Hematopoietic multipotent progenitor cell treated with erythropoietin and hydrocortisone succinate and interleukin-3 and kit ligand, for 6 days (in vitro differentiated cells): ENCODE data around the gene MX2.
"Not testable (repeated sequence)": the region's sequence is repeated elsewhere in the genome, so short reads cannot be mapped to it uniquely, and the experiment has no call there.

Experiments used
- DNase-seq: peaks from one replicate; pipeline ENCODE4 v3.0.0-alpha.2; 2015

MX2 gene

DNA sequence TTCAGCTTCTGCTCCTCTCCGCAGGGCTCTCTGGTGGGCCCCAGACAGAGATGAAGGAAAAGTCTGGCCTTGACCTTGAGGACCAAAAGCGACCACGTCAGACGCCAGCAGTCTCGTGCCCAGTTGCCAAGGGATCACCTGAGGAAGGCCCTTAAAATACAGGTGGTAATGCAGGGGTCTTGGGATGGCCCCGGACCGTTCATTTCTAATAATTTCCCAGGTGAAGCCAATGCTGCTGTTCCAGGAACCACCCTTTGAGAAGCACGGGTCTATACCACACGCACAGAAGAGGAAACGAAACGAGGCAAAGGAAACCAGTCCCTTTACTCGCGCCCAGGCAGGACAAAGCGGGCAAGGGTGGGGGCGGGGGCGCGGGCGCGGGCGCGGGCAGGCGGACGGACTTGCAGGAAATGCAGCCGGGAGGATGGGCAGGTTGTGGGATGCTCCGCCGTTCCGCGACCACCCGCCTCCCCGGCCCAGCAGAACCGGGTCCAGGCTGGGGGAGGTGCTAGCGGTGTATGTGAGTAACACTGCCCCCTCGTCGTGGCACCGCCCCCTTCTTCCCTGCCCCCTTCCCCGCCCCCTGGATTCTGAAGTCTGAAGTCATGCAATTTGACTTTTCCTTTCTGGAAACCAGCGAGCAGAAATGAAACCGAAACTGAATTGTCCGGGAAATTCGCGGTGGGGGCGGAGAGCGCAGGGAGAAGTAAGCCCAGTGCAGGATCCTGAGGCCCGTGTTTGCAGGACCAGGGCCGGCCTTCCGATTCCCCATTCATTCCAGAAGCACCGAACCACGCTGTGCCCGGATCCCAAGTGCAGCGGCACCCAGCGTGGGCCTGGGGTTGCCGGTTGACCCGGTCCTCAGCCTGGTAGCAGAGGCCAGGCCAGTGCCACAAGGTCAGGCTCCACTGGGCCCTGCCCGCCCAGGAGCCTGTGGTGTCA is 58.4 kb downstream of the MX2 start:
- DNase-seq, result peak; percentile 62

DNA sequence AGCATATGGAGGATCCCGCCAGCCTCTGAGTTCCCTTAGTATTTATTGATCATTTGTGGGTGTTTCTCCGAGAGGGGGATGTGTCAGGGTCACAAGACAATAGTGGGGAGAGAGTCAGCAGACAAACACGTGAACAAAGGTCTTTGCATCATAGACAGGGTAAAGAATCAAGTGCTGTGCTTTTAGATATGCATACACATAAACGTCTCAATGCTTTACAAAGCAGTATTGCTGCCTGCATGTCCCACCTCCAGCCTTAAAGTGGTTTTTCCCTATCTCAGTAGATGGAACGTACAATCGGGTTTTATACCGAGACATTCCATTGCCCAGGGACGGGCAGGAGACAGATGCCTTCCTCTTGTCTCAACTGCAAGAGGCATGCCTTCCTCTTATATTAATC is 59.2 kb downstream of the MX2 start:
- DNase-seq, result not testable (repeated sequence)

DNA sequence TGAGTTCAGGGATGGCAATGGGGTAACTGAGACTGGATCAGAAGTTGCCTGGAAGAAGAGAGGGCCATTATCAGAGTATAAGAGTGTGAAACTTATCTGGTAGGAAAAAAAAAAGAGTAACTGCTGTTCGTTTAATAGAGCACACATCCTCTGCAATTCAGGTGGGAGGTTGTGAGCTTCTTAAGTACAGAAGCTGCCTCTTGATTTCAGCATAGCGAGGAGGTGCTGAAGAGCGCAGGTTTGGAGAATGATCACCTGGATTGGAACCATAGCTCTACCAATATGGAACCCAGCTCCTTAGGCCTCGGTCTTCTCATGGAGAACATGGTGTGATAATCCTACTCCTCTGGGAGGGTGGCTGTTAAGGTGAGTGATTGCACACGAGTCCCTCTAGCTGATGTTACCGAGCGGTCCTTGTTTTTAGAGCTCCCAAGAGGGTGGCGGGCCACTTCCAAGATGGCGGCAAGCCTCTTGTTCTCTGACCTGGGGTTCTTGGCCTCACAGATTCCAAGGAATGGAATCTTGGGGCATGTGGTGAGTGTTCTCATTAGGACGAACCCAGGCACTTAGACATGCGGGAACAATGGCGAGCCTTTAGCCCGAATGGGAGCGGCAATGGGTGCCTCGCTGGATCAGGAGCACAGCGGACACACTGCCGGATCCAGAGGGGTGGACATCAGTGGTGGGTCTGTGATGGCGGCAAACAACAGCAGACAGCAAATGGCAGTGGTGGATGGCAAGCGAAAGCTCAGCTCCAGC is 60.9 kb downstream of the MX2 start:
- DNase-seq, result no peak

DNA sequence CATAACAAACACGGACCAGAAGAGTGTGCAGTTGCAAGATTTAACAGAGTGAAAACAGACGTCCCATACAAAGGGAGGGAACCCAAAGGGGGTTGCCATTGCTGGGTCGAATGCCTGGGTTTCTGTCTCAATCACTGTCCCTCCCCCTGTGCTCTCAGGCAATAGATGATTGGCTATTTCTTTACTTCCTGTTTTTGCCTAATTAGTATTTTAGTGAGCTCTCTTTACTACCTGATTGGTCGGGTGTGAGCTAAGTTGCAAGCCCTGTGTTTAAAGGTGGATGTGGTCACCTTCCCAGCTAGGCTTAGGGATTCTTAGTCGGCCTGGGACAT is 61.4 kb downstream of the MX2 start:
- DNase-seq, result not testable (repeated sequence)

DNA sequence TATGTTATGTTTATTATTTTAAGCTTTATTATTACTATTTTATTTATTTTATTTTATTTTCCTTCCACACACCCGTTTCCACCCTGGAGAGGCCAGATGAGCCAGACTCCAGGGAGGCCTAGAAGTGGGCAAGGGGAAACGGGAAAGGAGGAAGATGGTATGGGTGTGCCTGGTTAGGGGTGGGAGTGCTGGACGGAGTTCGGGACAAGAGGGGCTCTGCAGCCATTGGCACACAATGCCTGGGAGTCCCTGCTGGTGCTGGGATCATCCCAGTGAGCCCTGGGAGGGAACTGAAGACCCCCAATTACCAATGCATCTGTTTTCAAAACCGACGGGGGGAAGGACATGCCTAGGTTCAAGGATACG is 63.7 kb downstream of the MX2 start:
- DNase-seq, result no peak

DNA sequence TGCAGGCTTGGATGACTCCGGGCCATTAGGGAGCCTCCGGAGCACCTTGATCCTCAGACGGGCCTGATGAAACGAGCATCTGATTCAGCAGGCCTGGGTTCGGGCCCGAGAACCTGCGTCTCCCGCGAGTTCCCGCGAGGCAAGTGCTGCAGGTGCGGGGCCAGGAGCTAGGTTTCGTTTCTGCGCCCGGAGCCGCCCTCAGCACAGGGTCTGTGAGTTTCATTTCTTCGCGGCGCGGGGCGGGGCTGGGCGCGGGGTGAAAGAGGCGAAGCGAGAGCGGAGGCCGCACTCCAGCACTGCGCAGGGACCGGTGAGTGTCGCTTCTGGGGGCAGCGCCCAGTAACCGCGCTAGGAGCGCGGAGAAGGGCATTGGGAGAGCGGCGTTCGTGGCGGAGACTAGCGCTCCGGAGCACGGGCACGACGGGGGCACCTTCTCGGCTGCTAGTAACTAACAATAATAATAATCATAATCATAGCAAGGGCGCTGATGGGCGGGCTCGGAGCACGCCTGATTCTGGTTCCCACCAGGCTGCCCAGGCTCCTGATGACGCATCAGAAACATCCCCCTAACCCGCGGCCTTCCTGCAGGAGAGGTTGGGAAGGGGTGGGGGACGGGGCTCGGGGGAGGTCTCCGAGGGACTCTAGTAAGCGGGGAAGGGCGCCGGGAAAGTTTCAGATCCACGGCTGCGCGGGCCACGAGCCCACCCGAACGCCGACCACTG is 64.3 kb downstream of the MX2 start, which contains the start of gene MX1:
MX1 (plus strand) TSS at position 286 of the 722 bp plus-strand sequence. CDS start 5,832 bp downstream, outside the sequence.
- peak; percentile 36 for DNase-seq

DNA sequence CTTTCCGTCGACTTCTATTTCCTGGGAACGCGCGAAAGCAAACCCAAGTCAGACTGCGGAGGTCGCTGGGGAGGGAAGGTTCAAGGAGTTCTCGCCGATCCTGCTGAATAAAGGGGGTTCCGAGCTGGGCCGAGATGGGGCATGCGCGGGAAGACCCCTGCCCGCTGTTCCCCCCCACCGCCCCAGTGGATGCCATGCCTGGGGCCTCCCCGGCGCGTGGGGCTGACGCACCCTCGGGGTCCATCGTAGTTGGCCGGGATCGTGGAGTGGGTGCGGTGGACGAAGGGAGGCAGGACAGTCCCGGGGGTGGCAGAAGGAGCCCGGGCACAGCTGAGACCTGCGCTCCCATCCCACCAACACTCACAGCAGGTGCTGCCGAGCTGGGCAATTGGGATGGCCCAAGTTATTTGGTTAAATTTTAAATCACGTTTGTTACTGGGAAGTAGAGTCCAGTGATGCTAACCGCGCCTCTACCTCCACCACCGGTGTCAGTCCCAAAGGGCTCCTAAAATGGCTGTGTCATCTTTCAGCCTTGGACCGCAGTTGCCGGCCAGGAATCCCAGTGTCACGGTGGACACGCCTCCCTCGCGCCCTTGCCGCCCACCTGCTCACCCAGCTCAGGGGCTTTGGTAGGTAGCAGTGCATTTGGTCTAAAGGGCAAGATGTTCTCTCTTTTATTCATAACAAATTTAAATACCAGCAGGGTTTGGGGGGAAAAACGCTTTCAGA is 65.0 kb downstream of the MX2 start:
- no peak for DNase-seq

DNA sequence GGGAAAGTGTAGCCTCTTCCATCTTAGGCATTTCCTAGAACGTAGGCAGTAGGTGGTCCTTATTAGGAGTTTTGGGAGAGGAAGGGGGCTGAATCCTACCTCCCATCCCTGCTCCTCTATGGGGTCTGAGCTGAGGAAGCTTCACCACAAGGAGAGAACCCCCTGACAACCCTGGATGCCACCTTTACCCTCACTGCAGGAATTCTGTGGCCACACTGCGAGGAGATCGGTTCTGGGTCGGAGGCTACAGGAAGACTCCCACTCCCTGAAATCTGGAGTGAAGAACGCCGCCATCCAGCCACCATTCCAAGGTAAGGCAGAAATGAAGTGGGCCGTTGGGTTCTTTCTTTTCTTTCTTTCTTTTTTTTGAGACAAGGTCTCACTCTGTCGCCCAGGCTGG is 65.7 kb downstream of the MX2 start:
- no peak for DNase-seq

DNA sequence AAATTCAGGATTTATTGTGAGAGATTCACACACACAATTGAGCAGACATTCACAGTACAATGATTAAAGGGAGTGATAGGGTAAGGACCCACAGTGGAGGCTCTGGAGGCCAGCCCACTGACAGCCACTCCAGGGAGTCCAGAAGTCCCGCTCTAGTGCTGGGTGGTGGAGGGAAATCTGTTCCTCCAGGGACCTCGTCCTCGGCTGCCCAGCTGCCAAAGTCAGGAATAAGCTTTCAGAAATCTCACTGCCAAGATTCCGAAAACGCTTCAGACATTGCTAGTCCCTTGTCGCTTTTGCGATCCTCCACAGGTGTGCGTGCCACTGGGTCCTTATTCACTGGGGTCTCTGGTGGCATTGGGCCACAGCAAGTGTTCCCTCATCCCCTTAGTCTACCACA is 66.5 kb downstream of the MX2 start:
- no peak for DNase-seq

DNA sequence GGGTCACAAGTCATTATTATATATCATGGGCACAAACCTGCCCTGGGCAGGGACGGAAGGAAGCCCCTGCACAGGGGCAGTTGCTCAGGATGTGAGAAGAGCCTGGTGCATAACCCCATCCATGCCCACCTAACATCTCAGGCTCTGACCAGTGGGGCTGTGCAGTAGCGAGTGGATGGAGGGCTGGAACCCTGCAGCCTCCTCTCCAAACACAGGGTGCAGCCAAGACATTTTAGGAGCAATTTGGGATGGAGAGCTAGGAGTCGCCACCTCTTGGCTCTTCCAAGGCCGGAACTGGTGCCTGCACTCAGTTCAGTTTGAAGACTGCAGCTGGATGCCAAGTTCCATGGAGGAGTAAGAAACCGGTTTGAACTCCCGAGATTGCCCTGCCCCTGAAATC is 67.0 kb downstream of the MX2 start:
- DNase-seq, result no peak

DNA sequence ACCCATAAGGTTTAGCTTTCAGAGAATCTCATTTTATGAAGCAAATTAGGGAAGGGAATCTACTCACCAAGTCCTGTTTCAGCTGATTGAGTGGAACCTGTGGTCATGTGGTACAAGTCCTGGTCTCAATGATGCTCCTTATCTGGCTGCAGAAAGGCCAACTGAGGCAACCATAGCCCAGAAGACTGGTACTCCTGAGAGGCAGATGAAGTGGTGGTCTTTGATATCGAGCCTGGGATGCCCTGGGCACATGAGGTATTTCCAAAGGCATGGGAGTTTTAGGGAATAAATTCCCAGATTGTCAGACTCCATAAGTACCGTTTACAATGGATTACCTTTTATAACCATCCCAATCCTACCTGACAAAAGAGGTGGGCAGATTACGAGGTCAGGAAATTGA is 67.5 kb downstream of the MX2 start:
- no peak for DNase-seq

DNA sequence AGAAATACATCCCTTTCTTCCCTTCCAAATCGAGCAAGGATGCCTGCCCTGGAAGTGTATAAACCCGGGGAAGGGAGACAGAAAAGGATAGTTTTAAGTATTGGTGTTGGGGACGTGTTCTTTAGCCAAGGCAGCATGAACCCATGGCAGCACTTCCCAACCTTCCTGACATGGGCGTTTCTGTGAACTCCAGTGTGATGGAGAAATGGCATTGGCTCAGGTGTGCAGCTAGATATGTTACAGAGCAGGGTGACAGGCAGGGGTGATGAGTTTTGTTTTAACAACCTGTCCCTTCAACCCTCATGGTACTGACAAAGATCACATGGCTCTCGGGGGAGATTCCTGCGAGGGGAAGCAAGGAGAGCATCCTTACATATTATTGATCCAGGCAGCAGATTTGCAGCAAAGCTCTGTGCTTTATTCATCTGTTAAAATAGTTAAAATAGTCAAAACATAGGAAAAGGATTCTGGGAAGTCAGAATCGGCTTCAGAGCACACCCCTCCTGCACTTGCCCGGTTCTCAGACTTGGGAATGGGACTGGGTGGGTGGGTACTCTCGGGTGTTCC is 68.2 kb downstream of the MX2 start:
- DNase-seq, result no peak

DNA sequence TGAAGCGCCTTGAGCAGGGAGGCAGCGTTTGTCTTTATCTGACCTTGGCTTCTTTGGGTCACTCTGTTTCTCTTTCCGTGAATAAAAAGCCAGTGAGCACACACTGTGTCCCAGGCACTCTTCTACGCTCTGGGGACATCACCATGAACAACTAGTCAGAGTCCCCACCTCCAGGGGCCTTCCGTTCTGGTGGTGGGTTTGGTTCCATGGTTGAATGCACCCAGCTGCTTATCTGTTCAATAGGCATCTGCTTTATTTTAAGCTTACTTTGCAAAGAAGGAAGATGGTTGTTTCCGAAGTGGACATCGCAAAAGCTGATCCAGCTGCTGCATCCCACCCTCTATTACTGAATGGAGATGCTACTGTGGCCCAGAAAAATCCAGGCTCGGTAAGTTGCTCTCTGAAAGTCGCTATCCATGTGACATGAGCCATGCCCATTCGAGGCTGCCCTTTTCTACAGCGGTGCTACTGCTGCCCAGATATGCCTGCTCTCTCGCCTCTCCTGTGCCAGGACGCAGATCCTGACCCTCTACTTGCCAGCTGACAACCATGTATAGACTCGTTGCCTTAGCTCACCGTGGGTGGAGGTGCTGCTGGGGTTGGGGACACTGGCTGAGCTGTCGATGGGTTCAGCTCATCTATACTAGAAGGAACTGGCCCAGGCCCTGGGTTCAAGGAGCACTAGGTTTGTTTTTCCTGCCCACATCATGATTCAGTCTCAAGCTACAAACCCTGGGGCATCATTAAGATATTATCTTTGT is 70.1 kb downstream of the MX2 start:
- no peak for DNase-seq

DNA sequence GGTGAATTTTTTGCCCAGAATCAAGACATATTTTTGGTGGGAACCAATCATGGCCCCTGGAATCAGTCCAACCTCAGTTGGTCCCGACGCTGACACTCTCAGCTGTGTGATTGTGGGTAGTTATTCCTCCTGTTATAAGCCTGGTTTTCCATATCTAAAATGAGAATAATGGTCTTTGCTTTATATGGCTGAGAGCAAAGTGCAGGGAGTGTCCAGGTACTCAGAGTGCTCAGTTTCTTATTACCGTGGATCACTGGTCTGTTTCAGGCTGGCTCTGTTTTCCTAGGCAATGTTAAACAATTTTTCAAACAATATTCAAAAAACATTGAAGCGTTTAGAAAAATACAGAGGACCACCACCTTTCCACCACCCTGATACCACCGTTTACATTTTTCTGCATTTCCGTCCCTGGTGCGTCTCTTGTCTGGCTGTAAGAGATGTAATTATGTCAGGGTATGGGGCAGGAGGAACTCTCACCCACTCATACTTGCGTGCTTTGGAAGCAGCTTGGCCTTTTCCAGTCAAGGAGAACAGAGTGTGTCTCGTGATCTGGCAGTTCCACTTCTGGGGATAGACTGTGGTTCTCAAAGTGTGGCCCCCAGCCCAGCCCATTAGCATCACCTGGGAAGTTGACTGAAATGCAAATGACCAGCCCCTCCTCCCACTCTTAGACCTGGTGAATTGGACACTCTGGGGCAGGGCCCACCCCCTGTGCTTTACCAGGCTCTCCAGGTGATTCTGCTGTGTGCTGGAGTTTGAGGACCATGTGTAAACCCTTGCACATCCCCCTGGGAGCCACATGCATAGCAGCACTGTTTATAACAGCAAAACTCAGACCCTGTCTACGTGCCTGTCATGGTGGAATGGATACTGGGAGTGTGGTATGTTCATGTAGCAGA is 71.0 kb downstream of the MX2 start:
- no peak for DNase-seq

DNA sequence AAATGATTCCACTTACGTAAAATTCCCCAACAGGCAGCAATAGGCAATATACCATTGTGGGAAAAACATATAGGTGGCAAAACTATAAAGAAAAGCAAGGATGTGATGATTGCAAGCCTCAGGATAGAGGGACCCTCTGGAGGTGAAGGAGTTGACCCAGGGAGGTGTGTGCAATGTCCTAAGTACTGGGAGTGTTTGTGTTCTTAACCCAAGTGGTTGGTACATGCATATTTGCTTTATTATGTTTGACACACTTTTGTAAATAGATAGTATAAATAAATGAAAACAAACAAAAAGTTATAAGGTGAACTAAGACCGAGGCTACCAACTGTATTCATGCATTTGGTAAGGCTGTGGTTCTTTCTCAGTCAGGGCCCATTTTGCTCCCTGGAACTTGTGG is 71.7 kb downstream of the MX2 start:
- no peak for DNase-seq

DNA sequence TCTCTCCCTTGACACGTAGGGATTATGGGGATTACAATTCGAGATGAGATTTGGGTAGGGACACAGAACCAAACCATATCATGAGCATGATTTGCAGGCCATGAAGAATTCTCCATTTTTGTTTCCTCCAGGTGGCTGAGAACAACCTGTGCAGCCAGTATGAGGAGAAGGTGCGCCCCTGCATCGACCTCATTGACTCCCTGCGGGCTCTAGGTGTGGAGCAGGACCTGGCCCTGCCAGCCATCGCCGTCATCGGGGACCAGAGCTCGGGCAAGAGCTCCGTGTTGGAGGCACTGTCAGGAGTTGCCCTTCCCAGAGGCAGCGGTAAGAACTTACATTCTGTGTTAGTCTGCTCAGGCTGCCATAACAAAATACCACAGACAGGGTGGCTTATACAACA is 73.9 kb downstream of the MX2 start:
- no peak for DNase-seq

DNA sequence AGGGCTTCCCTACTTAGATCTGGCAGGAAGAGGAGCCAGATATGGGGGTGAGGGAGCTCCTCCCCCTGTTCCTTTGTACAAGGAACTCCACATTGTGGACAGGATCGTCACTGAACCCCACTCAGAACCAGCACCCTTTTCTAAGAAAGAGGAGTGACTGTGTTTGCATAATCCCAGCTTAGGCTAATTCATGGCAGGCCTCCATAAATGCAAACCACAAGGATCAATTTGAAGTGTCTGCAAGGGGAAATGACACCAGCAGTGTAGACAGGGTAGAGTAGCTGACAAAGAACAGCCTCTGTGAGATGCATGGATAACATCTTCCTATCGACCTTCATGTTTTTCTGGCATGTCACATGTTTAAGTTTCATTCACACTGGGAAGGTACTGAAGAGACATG is 75.9 kb downstream of the MX2 start:
- DNase-seq, result no peak

DNA sequence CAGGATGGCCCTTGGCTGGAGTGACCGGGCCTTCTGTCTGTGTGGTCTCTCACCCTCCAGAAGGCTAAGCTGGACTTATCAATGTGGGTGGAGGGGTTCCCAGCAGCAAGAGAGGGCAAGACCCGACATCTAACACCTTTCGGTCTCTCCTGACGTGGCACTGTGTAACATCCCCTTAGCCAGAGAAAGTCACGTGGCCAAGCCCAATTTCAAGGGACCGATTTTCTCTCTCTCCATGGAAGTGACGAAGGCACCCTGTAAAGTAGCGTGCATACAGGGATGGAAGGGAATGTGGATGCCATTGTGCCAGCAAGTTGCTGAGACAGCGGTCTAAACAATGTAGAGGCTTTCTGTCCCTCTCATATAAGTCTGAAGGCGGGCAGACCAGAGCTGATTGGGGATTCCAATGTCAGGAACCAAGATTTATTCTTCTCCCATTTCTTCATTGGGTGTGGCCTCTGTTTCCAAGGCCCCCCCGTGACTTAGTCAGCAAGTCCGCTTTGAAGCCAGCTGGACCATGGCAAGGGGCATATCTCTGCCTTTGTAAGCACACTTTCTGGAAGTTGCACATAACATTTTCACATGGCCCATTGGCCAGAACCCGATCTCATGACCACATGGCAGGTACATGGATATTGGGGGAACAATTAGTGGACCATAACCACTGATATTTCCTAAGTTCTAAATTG is 76.7 kb downstream of the MX2 start:
- no peak for DNase-seq

DNA sequence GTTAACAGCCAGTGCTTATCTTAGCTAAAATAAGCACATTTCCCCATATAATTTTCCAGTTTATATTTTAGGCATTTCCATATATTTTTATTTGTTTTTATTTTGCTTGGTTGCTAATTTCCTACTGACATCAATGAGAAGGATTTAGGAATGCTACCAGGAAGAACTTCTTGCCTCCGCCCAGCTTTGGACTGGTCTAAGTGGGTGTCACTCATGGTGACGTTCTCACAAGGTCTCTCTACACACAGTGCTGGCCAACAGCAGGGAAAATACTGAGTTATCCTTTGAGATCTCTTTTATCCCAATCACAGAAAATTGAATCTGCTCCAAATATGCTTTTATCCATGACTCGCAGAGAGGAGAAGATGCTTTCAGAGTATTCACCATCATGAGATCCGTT is 77.4 kb downstream of the MX2 start:
- no peak for DNase-seq

DNA sequence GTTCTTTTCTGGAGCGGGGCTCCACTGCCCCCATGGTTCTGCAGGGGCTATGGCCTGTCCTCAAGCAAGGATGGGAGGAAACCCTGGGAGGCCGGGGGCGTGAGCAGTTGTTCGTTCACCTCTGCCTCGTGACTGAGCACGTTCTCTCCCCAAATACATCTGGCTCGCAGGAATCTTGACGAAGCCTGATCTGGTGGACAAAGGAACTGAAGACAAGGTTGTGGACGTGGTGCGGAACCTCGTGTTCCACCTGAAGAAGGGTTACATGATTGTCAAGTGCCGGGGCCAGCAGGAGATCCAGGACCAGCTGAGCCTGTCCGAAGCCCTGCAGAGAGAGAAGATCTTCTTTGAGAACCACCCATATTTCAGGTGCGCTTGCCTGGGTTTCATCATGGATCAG is 79.7 kb downstream of the MX2 start:
- DNase-seq, result no peak
